IPS DF 4.7 (cell line): Measurements from ENCODE around the gene CSMD2.

ENCODE experiments used
- DNase-seq: peaks from one replicate; pipeline ENCODE4 v3.0.0-alpha.2; 2013; ENCODE audit warnings: low spot score; ENCODE audit errors: extremely low read depth

Gene CSMD2

DNA sequence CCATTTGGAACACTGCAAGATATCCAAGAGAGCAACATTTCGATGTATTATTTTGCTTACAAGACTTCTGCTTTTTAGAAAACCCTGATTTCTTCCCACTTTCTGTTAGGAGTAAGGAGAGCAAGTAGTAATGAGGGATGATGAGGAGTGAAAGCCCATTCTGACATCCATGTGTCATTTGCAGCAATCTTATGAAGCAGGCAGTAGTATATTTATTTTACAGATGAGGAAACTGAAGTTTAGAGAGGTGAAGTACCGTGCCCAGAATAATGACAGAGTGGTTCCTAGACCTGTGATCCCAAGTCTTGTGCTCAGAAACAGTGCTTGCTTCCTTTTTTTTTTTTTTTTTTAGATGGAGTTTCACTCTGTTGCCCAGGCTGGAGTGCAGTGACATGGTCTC lies 699.7 kb downstream of the CSMD2 start:
- DNase-seq, result no peak

DNA sequence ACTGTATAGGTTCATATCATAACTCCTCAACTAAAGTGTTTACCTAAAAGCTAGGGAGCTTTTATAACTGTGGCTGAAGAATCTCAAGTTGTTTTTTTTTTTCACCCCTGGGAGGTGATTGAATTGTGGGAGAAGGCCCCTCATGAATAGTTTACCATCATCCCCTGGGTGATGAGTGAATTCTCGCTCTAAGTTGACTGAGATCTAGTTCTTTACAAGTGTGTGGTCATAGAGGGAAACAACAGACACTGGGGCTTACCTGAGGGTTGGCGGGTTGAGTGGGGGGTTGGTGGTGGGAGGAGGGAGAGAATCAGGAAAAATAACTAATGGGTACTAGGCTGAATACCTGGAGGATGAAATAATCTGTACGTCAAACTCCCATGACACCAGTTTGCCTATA lies 700.5 kb downstream of the CSMD2 start:
- no peak for DNase-seq
